Measurements from ENCODE around the gene GATAD2A. TPM values are rescaled to one million over a fixed set of nuclear protein-coding genes. Genes with fewer than 3 reads are reported as not detected.
"Not testable (repeated sequence)": the region's sequence is repeated elsewhere in the genome, so short reads cannot be mapped to it uniquely, and the experiment has no call there.

The GATAD2A gene
- total RNA-seq, 4 donors from 2014 or later = 34.9 to 60.5 (median 42.5) TPM

GRCh38 chr19:19372656-19373416 is 32.6 kb upstream of the GATAD2A start:
- 56% methylated on average over 8 of the region's 8 CpGs for WGBS
- intact Hi-C loops (cut with DNase I) = no loop called here
- peaks cover 10 to 14% (median 12%) of the 10 kb centered on the region in 4 donors for H3K4me1 ChIP-seq
- no peaks in the 10 kb centered on the region for H3K9me3 ChIP-seq
- TF ChIP-seq, protein P1, sequence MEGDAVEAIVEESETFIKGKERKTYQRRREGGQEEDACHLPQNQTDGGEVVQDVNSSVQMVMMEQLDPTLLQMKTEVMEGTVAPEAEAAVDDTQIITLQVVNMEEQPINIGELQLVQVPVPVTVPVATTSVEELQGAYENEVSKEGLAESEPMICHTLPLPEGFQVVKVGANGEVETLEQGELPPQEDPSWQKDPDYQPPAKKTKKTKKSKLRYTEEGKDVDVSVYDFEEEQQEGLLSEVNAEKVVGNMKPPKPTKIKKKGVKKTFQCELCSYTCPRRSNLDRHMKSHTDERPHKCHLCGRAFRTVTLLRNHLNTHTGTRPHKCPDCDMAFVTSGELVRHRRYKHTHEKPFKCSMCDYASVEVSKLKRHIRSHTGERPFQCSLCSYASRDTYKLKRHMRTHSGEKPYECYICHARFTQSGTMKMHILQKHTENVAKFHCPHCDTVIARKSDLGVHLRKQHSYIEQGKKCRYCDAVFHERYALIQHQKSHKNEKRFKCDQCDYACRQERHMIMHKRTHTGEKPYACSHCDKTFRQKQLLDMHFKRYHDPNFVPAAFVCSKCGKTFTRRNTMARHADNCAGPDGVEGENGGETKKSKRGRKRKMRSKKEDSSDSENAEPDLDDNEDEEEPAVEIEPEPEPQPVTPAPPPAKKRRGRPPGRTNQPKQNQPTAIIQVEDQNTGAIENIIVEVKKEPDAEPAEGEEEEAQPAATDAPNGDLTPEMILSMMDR (IDR thresholded peaks at IDR 0.05) = no peak
- TF ChIP-seq POLR2AphosphoS5 (IDR thresholded peaks at IDR 0.05) (peak; percentile 58 to 72), EP300 (IDR thresholded peaks at IDR 0.05) (no peak)
- no peak for DNase-seq (ENCODE audit: extremely low spot score)
- no peaks in the 10 kb centered on the region for H3K36me3 ChIP-seq
- no peak overlapping the region for H3K4me3 ChIP-seq
- H3K27ac ChIP-seq (replicated peaks in 1 of 4) = peak overlapping the region; percentile 38 to 70 (median 66)
- H3K27me3 ChIP-seq = no peaks in the 10 kb centered on the region

DNA sequence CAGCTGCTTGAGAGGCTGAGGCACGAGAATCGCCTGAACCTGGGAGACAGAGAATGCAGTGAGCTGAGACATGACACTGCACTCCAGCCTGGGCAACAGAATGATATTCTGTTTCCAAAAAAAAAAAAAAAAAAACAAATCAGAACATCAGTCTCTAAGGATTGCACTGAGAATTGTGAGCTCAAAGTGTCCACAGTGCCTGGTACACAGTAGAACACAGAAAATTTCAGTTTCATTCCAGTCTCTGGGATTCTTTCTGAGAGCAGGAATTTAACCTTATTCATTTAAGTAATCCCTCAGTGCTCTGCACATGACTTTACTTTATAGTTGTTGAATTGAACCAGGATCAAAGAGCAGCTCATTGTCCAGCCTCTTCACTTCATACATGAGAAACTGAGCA is 25.9 kb upstream of the GATAD2A start:
- intact Hi-C loops (cut with DNase I) = no loop called here
- DNase-seq (ENCODE audit: extremely low spot score) = no peak
- Histone ChIP-seq H3K9me3 (no peaks in the 10 kb centered on the region), H3K36me3 (no peaks in the 10 kb centered on the region), H3K27me3 (no peaks in the 10 kb centered on the region), H3K4me1 (peaks cover 18 to 48% (median 26%) of the 10 kb centered on the region in 4 donors), H3K27ac (replicated peaks in 1 of 4) (no peak overlapping the region), H3K4me3 (no peak overlapping the region)
- WGBS = 64% methylated on average over 2 of the region's 2 CpGs
- TF ChIP-seq, protein P1 (IDR thresholded peaks at IDR 0.05) = no peak
- TF ChIP-seq POLR2AphosphoS5 (IDR thresholded peaks at IDR 0.05) (no peak), EP300 (IDR thresholded peaks at IDR 0.05) (no peak), POLR2A (IDR thresholded peaks at IDR 0.05; ENCODE audit: low read depth) (no peak)

DNA sequence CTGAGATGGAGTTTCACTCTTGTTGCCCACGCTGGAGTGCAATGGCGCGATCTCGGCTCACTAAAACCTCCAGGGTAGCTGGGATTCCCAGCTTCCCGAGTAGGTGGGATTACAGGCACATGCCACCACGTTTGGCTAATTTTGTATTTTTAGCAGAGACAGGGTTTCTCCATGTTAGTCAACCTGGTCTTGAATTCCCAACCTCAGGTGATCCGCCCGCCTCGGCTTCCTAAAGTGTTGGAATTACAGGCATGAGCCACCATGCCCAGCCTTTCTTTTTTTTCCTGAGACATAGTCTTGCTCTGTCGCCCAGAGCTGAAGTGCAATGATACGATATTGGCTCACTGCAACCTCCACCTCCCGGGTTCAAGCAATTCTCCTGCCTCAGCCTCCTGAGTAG is 25.2 kb upstream of the GATAD2A start:
- H3K9me3 ChIP-seq; H3K4me3 ChIP-seq; H3K36me3 ChIP-seq; H3K27ac ChIP-seq (replicated peaks in 1 of 4); intact Hi-C loops (cut with DNase I); H3K27me3 ChIP-seq; DNase-seq (ENCODE audit: extremely low spot score): not testable (repeated sequence)
- H3K4me1 ChIP-seq = peaks cover 23 to 54% (median 32%) of the 10 kb centered on the region in 4 donors
- WGBS = 91% methylated on average over 12 of the region's 12 CpGs

- Histone ChIP-seq H3K36me3 (no peaks in the 10 kb centered on the region), H3K27ac (replicated peaks in 1 of 4) (no peak overlapping the region), H3K4me3 (no peak overlapping the region), H3K4me1 (peaks cover 25 to 58% (median 34%) of the 10 kb centered on the region in 4 donors), H3K27me3 (no peaks in the 10 kb centered on the region), H3K9me3 (no peaks in the 10 kb centered on the region)
- 80% methylated on average over 11 of the region's 11 CpGs for WGBS
- TF ChIP-seq, protein P1 (IDR thresholded peaks at IDR 0.05) = no peak
- TF ChIP-seq POLR2A (IDR thresholded peaks at IDR 0.05; ENCODE audit: low read depth) (no peak), POLR2AphosphoS5 (IDR thresholded peaks at IDR 0.05) (no peak), EP300 (IDR thresholded peaks at IDR 0.05) (no peak)
- intact Hi-C loops (cut with DNase I) = no loop called here
- no peak for DNase-seq (ENCODE audit: extremely low spot score)
Observed at GRCh38 chr19:19381007-19381926, 24.2 kb upstream of the GATAD2A start.

- intact Hi-C loops (cut with DNase I) = no loop called here
- 95% methylated on average over 8 of the region's 8 CpGs for WGBS
- Histone ChIP-seq H3K27me3 (no peaks in the 10 kb centered on the region), H3K36me3 (no peaks in the 10 kb centered on the region), H3K4me1 (peaks cover 33 to 64% (median 43%) of the 10 kb centered on the region in 4 donors), H3K9me3 (no peaks in the 10 kb centered on the region), H3K4me3 (no peak overlapping the region), H3K27ac (replicated peaks in 1 of 4) (no peak overlapping the region)
- TF ChIP-seq, protein P1 (IDR thresholded peaks at IDR 0.05) = no peak
- TF ChIP-seq POLR2AphosphoS5 (IDR thresholded peaks at IDR 0.05) = no peak
- TF ChIP-seq POLR2A (IDR thresholded peaks at IDR 0.05; ENCODE audit: low read depth) = no peak
- TF ChIP-seq EP300 (IDR thresholded peaks at IDR 0.05) = no peak
- DNase-seq (ENCODE audit: extremely low spot score) = no peak
Observed at GRCh38 chr19:19382118-19382517, 23.4 kb upstream of the GATAD2A start.

All from esophagus muscularis mucosa (tissue), 4 donors.